ENCODE measurements around the gene MED27. TPM values are rescaled to one million over a fixed set of nuclear protein-coding genes. Genes with fewer than 3 reads are reported as not detected.

The MED27 gene
- total RNA-seq, result 7.5 and 11.3 TPM in 2 replicates

GRCh38 chr9:132079391-132080091 is at the start of gene MED27:
MED27 (minus strand) TSS chr9:132079867; CDS start chr9:132079844, 23 bp downstream.

Other genes starting within 250 kb of the MED27 start
- under 0.01 and 0.24 TPM in 2 replicates for gene NTNG2, start 82.2 kb upstream of the MED27 start, total RNA-seq